ENCODE measurements around the gene TRIM27.

DNA sequence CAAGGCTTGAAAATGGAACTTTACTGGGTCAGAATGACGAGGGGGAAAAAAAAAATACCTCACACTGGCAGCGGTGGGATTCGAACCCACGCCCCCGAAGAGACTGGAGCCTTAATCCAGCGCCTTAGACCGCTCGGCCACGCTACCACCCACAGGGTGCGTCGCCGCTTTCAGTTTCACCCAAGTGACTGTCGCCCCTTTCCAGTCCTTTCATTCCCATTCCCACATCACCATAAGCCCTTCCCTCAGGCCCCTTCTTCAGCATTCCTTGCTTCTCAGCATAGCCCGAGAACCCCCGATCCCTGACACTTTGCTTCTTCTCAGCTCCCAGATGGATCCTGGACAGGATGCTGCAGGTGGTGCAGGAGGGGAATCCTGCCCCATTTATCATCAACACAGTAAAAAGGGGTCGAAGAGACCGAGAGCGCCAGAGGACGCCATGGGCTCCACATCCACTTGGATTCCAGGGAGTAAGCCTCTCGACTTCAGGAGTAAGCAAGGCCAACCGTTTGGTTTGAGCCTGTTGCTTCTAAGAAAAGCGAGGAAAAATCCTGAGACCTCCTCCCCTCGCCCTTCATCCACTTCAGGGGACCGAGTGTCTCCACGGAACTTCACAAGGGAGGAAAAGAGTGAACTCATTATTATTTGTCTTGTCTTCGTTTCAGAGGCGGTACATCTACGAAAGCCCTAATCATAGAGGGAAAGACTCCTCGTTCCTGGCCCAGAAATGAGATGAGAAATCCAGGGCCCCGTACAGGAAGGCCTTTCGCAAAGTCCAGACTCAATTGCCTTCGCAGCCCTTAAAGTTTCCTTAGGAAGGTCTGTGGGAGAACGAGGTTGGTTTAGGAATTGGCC is 20.0 kb upstream of the TRIM27 start:
- no peak for TF ChIP-seq GATA2 (IDR thresholded peaks at IDR 0.05; ENCODE audit: low read depth, low read length)
- no peak for TF ChIP-seq GATA3 (IDR thresholded peaks at IDR 0.05; ENCODE audit: low read depth, low read length)

All from SH-SY5Y (cell line).